GM18507 (cell line): ENCODE measurements around the gene PREX1.

Source experiments
- DNase-seq: peaks from one replicate; pipeline ENCODE4 v3.0.0; 2011; ENCODE audit warnings: low read depth; ENCODE audit not compliant: insufficient read length; ENCODE audit errors: extremely low spot score
- FAIRE-seq: peaks from 2 replicates; lab custom pipeline; 2011; peaks lifted over from hg19 to GRCh38; lab: Jason Lieb, UNC

Gene PREX1

DNA sequence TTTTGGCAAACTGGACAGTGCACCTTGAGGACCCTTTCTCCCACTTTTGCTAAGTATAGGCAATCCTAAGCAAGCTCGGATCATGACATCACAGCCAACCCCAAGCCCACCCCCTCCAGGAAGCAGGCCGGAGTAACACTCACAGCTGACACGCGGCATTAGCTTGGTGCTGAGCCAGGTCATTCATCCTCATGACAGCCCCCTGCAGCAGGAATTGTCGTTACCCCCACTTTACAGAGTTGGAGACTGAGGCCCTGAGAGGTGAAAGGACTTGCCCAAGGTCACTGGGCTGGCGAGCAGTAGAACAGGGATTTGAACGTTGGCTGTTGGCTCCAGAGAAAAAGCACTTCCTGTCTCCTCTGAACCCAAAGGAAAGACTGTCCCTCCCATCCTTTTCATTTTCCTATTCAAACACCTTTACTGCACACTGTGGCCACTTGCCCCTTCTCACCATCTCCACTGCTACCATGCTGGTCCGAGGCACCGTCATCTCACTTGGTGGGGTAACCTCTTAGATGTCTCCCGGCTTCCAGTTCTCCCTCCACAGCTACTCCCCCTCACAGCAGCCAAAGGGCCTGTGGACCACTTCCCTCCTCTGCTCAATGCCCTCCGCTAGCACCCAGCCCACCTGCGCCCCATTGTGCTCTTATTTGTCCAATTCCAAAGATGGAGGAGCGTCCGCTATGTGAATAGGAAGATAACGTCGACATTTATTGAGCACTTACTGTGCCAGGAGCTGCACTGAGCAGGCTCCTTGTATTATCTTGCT, 84.7 kb downstream of the PREX1 start:
- FAIRE-seq: no peak
- DNase-seq: no peak

DNA sequence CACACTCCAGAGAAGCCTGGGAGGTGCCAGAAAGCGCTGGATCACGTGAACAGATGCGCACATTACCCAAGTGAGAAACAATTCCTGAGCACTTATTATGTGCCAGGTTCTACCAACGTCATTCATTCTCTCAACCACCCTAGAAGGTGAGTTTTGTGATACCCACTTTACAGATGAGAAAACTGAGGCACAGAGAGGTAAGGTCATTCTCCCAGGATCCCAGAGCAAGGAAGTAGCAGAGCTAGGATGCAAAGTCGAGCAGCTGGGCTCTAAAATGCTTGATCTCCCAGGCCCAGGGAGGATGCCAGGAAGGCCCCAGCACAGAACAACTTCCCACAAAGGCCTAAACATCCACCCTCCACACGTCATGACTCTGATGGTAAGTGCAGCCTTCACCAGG, 85.6 kb downstream of the PREX1 start:
- FAIRE-seq: no peak
- DNase-seq: no peak

DNA sequence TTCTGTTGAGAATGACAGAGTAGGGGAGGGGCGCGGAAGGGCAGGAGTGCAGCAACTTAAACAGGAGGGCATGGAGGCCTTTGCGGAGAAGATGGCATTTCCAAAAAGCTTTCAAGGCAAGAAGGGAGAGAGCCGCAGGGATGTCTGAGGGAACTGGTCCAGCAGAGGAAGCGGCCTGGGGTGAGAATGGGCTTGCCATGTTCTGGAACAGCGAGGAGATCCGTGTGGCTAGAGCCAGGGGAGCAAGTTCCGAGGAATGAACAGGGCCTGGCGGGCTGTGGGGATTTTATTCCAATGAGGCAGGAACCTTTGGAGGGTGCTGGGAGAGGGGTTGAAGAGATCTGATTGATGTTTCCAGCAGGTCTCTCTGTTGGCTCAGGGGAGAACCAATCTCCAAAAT, 86.1 kb downstream of the PREX1 start:
- DNase-seq (no peak), FAIRE-seq (no peak)

GRCh38 chr20:48740712-48741111, 87.1 kb downstream of the PREX1 start:
- FAIRE-seq: peak; percentile 61
- no peak for DNase-seq

DNA sequence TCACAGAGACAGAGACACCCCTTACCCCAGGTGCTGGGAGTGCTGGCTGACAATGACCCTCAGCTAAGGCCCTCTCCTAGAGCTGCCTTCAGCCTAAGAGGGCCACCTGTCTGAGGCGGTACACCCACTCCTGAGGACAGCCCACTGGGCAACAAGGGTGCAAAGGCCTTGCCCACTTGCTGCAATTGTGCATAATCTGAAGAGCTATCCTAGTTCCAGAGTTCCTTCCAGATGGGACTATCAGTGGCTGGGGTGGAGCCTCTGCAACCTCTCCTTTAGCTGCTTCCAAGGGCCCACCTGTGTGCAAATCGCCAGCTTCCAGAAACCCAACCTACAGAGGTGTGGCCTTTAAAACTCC, 87.5 kb downstream of the PREX1 start:
- DNase-seq: no peak
- peak; percentile 39 for FAIRE-seq

- peak; percentile 79 for FAIRE-seq
- no peak for DNase-seq
These were observed 88.2 kb downstream of the PREX1 start for GRCh38 chr20:48739395-48740291.

DNA sequence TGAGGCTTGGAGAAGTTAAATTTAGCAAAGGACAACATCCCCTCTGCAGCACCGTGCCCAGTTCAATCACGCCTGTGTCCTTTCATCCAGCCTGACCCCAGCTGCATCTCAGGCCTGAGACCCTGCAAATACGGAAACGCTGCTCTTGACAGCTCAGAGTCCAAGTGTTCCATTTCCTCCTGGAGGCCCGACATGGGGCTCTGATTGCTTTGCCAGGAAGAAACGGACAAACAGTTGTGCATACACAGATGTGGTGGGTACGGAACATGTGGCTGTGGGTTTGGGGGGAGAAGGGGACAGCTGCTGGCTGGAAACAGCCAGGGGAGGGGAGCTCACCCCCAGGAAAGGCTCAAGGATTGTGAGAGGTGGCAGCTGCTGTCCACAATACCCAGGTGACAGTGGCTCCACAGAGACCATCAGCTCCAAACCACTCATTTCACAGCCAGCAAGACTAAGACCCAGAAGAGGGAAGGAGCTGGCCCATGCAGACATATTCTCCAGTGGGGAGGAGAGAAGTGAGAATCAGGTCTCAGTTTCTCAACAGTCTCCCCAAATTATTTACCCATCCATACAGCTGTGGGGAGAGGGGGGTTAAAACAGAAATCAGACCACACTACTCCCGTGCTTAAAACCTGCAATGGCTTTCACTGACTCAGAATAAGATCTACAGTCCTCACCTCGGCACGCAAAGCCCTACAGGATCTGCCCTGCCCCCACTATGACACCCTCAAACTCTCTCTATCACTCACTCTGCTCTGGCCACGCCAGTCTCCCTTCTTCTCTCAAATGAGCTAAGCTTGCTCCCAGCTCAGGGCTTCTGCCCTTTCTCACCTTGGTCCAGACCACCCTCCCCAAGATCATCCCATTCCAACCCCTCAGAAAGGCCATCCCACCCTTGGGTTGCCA, 89.1 kb downstream of the PREX1 start:
- FAIRE-seq (peak; percentile 98), DNase-seq (peak; percentile 65)

GRCh38 chr20:48738094-48738398, 89.8 kb downstream of the PREX1 start:
- DNase-seq: no peak
- FAIRE-seq: no peak

DNA sequence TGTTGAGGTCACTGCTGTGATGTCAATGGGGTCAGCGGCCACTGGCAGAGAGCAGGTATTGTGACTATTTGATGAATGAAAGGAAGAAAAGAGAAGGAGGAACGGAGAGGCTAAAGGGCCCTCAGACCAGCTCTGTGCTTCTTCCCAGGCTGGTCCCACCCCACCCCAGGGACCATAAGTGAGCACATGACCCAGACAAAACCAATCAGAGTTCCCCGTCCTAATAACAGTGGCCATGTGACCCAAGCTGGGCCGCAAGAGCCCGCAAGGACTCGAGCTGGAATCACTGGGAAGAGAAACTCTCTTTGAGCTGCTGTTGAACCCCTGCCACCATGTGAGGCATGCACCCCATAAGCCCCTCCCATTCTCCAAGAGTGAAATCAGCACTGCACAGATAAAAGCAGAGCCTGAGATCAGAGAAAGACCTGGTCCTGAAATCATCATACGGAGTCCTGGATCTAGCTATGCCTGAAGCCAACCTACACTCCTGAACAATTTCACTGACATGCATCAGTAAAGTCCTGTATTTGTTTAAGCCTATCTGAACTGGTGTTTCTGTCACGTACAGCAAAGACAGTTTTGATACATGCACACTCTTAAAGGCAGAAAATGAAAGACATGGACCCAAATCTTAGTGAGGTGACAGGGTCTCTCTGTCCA, 90.2 kb downstream of the PREX1 start:
- FAIRE-seq: peak; percentile 54
- no peak for DNase-seq

DNA sequence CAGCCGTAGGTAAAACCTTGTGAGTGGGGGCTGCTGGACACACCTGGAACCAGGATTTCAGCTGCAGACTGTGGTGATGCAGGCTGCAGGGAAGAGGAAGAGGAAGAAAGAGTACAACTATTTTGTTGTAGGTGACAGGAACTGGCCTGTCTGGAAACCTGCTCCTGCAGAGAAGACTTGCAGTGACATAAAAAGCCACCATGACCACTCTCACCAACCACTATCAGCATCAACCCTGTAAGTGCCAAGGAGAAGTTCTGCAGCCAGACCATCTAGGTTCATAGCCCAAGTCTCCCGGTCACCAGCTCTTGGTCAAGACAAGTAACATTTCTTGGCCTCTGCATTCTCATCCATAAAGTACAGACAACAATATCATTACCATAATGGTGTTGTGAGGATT, 91.2 kb downstream of the PREX1 start:
- no peak for DNase-seq
- FAIRE-seq: no peak

DNA sequence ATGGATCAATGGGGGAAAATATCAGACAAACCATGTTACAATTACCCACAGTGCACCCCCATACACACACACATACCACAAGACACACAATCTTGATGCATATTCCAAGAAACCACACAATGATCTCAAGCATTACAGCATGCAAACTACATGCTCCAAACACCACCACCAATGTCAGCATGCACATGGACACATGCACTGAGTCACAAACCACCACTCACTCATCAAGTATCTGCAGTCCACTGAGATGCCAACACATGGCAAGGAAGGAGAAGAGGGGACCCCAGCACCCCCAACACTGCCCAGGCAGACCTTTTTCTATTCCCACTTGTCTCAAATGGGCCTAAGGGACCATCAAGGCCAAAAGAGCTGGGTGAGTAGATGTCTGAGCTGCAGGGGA, 91.6 kb downstream of the PREX1 start:
- FAIRE-seq (no peak), DNase-seq (no peak)

- DNase-seq (no peak), FAIRE-seq (no peak)
These were observed 92.7 kb downstream of the PREX1 start for GRCh38 chr20:48735112-48735511.

DNA sequence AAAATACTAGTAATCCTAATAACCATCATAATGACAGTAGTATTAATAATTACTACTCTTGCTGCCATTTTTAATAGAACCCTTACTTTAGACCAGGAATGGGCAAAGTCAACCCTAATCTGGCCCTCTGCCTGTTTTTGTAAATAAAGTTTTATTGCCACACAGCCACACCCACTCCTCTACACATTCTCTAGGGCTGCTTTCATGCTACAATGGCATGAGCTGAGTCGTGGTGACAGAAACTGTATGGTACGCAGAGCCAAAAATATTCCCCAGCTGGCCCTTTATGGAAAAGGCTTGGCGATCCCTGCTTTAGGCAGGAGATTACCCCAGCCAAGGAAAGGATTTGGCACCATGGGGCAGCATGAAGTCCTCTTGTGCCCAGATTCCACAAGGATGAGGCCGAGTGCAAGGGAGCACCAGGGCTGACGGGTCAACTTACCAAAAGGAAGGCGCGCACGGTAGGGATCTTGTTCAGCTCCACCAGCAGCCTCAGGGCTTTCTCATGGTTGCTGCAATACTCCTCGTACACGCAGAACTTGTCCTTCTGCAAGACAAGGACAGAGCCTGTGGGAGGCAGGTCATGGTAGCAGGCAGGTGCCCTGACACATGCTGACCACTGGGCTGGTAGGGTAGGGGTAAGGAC, 93.6 kb downstream of the PREX1 start:
- FAIRE-seq (no peak), DNase-seq (no peak)

DNA sequence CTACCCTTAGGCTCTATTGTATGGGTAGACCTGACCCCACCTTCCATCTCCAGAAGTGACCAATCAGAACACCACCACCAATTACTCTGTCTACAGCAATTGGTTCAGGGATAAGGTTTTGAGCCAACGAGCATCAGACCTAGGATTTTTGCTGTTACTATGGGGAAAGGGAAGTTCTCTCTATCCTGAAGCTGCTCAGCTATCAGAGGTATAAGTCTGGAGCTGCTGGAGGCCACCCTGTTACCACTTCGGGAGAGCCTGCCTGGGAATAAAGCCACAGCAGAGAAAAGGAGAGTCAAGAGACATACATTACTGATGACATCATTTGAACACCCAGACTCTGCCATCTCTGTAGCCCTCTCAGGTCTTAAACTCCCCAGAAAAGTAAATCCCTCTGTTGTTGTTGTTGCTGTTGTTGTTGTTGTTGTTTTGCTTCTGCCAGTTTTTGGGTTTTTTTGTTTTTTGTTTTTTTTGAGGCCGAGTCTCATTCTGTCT, 94.5 kb downstream of the PREX1 start:
- no peak for FAIRE-seq

GRCh38 chr20:48732081-48732829, 95.5 kb downstream of the PREX1 start:
- DNase-seq (no peak), FAIRE-seq (no peak)

More for the DNA sequence above, 94.5 kb downstream of the PREX1 start:
- no peak for DNase-seq

DNA sequence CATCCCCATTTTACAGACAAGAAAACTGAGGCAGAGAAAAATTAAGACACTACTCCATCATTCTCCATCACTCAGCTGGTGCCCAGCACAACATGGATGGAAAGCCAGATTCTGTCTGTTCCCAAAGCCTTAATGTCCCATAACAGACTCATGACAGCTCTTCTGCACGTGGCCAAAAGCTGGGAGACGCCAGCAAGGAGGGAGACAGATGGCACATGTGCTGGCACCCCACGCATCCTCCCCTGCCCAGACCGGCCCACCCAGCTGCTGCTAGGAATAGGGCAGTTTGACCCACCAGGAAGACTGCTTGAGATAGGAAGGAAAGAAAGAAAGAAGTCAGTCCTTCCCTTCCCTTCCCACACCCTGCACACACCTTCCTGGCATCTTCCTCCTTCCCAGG, 96.3 kb downstream of the PREX1 start:
- no peak for DNase-seq
- FAIRE-seq: no peak

- DNase-seq: no peak
- FAIRE-seq: no peak
These were observed 96.8 kb downstream of the PREX1 start for GRCh38 chr20:48730977-48731376.

- no peak for FAIRE-seq
These were observed 98.3 kb downstream of the PREX1 start for GRCh38 chr20:48729538-48729937.

More at GRCh38 chr20:48729538-48729937, 98.3 kb downstream of the PREX1 start:
- no peak for DNase-seq
